ENCODE data around the gene ENC1.

The ENC1 gene

GRCh38 chr5:74599148-74599547 lies 41.4 kb downstream of the ENC1 start:
- no peak for DNase-seq

GRCh38 chr5:74598731-74599130 lies 41.8 kb downstream of the ENC1 start:
- DNase-seq = no peak

GRCh38 chr5:74596927-74597326 lies 43.6 kb downstream of the ENC1 start:
- DNase-seq = no peak

GRCh38 chr5:74595143-74595925 lies 45.2 kb downstream of the ENC1 start:
- no peak for DNase-seq

GRCh38 chr5:74594137-74595040 lies 46.1 kb downstream of the ENC1 start:
- no peak for DNase-seq

GRCh38 chr5:74589204-74590056 lies 51.1 kb downstream of the ENC1 start:
- DNase-seq = no peak

- no peak for DNase-seq
These were observed 52.1 kb downstream of the ENC1 start for GRCh38 chr5:74588415-74588814.

GRCh38 chr5:74587890-74588289 lies 52.6 kb downstream of the ENC1 start:
- DNase-seq = no peak

GRCh38 chr5:74587300-74587699 lies 53.2 kb downstream of the ENC1 start:
- DNase-seq = no peak

GRCh38 chr5:74586856-74587255 lies 53.7 kb downstream of the ENC1 start:
- DNase-seq = no peak

- DNase-seq = no peak
These were observed 57.7 kb downstream of the ENC1 start for GRCh38 chr5:74582853-74583252.

GRCh38 chr5:74581988-74582365 lies 58.6 kb downstream of the ENC1 start:
- DNase-seq = no peak

GRCh38 chr5:74580729-74581109 lies 59.8 kb downstream of the ENC1 start:
- no peak for DNase-seq

GRCh38 chr5:74579215-74579614 lies 61.3 kb downstream of the ENC1 start:
- DNase-seq = peak; percentile 28

GRCh38 chr5:74578356-74579044 lies 62.0 kb downstream of the ENC1 start:
- DNase-seq = no peak

All from hematopoietic multipotent progenitor cell treated with erythropoietin and hydrocortisone succinate and interleukin-3 and kit ligand, for 6 days (in vitro differentiated cells).